KOPT-K1 (cell line): ENCODE data around the gene LITAF.
"Not testable (repeated sequence)": the region's sequence is repeated elsewhere in the genome, so short reads cannot be mapped to it uniquely, and the experiment has no call there.

Experiments
- H3K27ac ChIP-seq: fragments of 200-600 bp; sonication (generic); 2 replicates; pipeline ENCODE4 v1.5.1; 2016; ENCODE audit warnings: antibody characterized with exemption, mild to moderate bottlenecking, low read depth, low read length; ENCODE audit not compliant: poor library complexity, severe bottlenecking
- H3K36me3 ChIP-seq: fragments of 200-600 bp; sonication (generic); 2 replicates; pipeline ENCODE4 v1.5.1; 2017; ENCODE audit warnings: antibody characterized with exemption, mild to moderate bottlenecking, low read length, moderate library complexity; ENCODE audit not compliant: insufficient read depth
- H3K9me3 ChIP-seq: fragments of 200-600 bp; sonication (generic); 2 replicates; pipeline ENCODE4 v1.5.1; 2017; ENCODE audit warnings: antibody characterized with exemption, low read length, mild to moderate bottlenecking; ENCODE audit not compliant: insufficient read depth, poor library complexity, severe bottlenecking

The LITAF gene

GRCh38 chr16:11611871-11612664 is 25.3 kb upstream of the LITAF start:
- H3K27ac ChIP-seq, result no peak overlapping the region
- no peaks in the 10 kb centered on the region for H3K36me3 ChIP-seq
- H3K9me3 ChIP-seq, result no peaks in the 10 kb centered on the region

GRCh38 chr16:11610580-11610979 is 23.9 kb upstream of the LITAF start:
- Histone ChIP-seq H3K27ac (no peak overlapping the region), H3K36me3 (no peaks in the 10 kb centered on the region)

GRCh38 chr16:11610121-11610505 is 23.4 kb upstream of the LITAF start:
- no peaks in the 10 kb centered on the region for H3K36me3 ChIP-seq
- H3K27ac ChIP-seq, result no peak overlapping the region
- H3K9me3 ChIP-seq, result no peaks in the 10 kb centered on the region

More at GRCh38 chr16:11610580-11610979, 23.9 kb upstream of the LITAF start:
- no peaks in the 10 kb centered on the region for H3K9me3 ChIP-seq

- Histone ChIP-seq H3K27ac (no peak overlapping the region), H3K9me3 (no peaks in the 10 kb centered on the region), H3K36me3 (no peaks in the 10 kb centered on the region)
Observed at GRCh38 chr16:11609474-11610120, 22.9 kb upstream of the LITAF start.

- H3K27ac ChIP-seq, result no peak overlapping the region
- no peaks in the 10 kb centered on the region for H3K9me3 ChIP-seq
- H3K36me3 ChIP-seq, result no peaks in the 10 kb centered on the region
Observed at GRCh38 chr16:11605891-11606290, 19.2 kb upstream of the LITAF start.

- Histone ChIP-seq H3K36me3 (no peaks in the 10 kb centered on the region), H3K9me3 (no peaks in the 10 kb centered on the region), H3K27ac (no peak overlapping the region)
Observed at GRCh38 chr16:11605564-11605886, 18.8 kb upstream of the LITAF start.

- H3K36me3 ChIP-seq, result no peaks in the 10 kb centered on the region
- H3K27ac ChIP-seq, result no peak overlapping the region
- H3K9me3 ChIP-seq, result no peaks in the 10 kb centered on the region
Observed at GRCh38 chr16:11604783-11605563, 18.3 kb upstream of the LITAF start.

GRCh38 chr16:11604296-11604695 is 17.6 kb upstream of the LITAF start:
- not testable (repeated sequence) for H3K9me3 ChIP-seq, H3K27ac ChIP-seq, H3K36me3 ChIP-seq

DNA sequence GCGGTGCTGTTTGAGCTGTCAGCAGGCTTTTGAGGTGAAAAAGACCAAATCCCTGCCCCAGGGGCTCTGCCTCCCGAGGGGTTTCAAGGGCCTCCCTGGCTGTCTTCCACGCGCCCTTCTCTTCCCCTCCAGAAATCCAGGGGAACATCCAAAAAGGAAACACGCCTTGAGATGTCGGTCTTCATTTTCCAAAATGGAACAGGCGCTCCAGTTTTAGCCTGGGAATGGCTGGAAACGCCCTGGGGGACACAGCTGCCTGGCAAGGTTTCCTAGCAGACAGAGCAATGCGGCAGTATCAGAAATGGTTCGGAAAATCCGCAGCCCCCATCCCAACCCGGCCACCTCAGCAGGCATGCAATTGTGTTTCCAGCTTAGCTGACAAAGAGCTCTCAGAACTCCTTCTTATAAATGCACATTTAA is 16.6 kb upstream of the LITAF start:
- Histone ChIP-seq H3K36me3 (no peaks in the 10 kb centered on the region), H3K9me3 (no peaks in the 10 kb centered on the region), H3K27ac (no peak overlapping the region)

GRCh38 chr16:11602321-11602720 is 15.6 kb upstream of the LITAF start:
- Histone ChIP-seq H3K9me3 (no peaks in the 10 kb centered on the region), H3K27ac (no peak overlapping the region), H3K36me3 (no peaks in the 10 kb centered on the region)

DNA sequence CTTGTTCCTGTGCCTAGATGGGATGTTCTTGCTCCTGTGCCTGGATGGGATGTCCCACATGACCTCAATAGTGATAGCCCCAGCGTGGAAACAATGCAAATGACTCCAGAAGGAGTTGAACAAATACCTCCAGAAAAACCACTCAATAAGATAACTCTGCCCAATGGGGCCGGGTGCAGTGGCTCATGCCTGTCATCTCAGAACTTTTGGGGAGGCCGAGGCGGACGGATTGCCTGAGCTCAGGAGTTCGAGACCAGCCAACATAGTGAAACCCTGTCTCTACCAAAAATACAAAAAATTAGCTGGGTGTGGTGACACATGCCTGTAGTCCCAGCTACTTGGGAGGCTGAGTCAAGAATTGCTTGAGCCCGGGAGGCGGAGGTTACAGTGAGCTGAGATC is 15.2 kb upstream of the LITAF start:
- Histone ChIP-seq H3K36me3 (no peaks in the 10 kb centered on the region), H3K9me3 (no peaks in the 10 kb centered on the region), H3K27ac (no peak overlapping the region)

GRCh38 chr16:11601425-11601824 is 14.7 kb upstream of the LITAF start:
- Histone ChIP-seq H3K9me3 (no peaks in the 10 kb centered on the region), H3K27ac (no peak overlapping the region)

GRCh38 chr16:11599579-11599978 is 12.9 kb upstream of the LITAF start:
- Histone ChIP-seq H3K9me3 (no peaks in the 10 kb centered on the region), H3K27ac (no peak overlapping the region), H3K36me3 (no peaks in the 10 kb centered on the region)

More at GRCh38 chr16:11601425-11601824, 14.7 kb upstream of the LITAF start:
- no peaks in the 10 kb centered on the region for H3K36me3 ChIP-seq

GRCh38 chr16:11597235-11598095 is 10.7 kb upstream of the LITAF start:
- Histone ChIP-seq H3K27ac (no peak overlapping the region), H3K9me3 (no peaks in the 10 kb centered on the region), H3K36me3 (no peaks in the 10 kb centered on the region)
